Body of pancreas (tissue), 4 donors: ENCODE results near the gene MALAT1.
"Not testable (repeated sequence)": the region's sequence is repeated elsewhere in the genome, so short reads cannot be mapped to it uniquely, and the experiment has no call there.

Source experiments
- POLR2A ChIP-seq, 3 donors: fragments of 450-650 bp; IDR thresholded peaks; one replicate each; pipeline ENCODE4 v1.6.1; 2016; ENCODE audit warnings: antibody characterized with exemption in 3 of 3, mild to moderate bottlenecking in 2 of 3
- TF ChIP-seq, protein P1 (sequence below), 7 experiments: fragments of 450-650 bp in 4 of 7; fragments of 200-600 bp in 3 of 7; sonication (generic) in 3 of 7; IDR thresholded peaks; one replicate each; pipeline ENCODE4 v1.5.1; 2016 to 2019; ENCODE audit warnings: antibody characterized with exemption in 7 of 7

DNA sequence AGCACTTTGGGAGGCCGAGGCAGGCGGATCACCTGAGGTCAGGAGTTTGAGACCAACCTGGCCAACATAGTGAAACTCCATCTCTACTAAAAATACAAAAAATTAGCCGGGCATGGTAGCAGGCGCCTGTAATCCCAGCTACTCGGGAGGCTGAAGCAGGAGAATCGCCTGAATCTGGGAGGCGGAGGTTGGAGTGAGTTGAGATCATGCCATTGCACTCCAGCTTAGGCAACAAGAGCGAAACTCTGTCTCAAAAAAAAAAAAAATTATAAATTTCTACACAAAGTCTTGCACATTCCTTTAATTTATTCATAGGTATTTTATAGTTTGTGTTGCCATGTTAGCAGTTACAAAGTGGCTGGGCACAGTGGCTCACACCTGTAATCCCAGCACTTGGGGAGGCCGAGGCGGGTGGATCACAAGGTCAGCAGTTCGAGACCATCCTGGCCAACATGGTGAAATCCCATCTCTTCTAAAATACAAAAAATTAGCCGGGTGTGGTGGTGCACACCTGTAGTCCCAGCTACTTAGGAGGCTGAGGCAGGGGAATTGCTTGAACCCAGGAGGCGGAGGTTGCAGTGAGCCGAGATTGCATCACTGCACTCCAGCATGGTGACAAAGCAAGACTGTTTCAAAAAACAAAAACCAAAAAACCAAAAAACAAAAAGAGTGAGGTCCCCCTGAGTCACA lies 26.1 kb upstream of the MALAT1 start:
- TF ChIP-seq, protein P1, sequence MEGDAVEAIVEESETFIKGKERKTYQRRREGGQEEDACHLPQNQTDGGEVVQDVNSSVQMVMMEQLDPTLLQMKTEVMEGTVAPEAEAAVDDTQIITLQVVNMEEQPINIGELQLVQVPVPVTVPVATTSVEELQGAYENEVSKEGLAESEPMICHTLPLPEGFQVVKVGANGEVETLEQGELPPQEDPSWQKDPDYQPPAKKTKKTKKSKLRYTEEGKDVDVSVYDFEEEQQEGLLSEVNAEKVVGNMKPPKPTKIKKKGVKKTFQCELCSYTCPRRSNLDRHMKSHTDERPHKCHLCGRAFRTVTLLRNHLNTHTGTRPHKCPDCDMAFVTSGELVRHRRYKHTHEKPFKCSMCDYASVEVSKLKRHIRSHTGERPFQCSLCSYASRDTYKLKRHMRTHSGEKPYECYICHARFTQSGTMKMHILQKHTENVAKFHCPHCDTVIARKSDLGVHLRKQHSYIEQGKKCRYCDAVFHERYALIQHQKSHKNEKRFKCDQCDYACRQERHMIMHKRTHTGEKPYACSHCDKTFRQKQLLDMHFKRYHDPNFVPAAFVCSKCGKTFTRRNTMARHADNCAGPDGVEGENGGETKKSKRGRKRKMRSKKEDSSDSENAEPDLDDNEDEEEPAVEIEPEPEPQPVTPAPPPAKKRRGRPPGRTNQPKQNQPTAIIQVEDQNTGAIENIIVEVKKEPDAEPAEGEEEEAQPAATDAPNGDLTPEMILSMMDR (IDR thresholded peaks at IDR 0.05), result not testable (repeated sequence)
- TF ChIP-seq POLR2A (IDR thresholded peaks at IDR 0.05), result not testable (repeated sequence)
